ENCODE data around the gene PDZD2.

GRCh38 chr5:31935496-31936369, 296.8 kb downstream of the PDZD2 start:
- TF ChIP-seq CTCF (IDR thresholded peaks at IDR 0.05; ENCODE audit: low read depth, low read length) (no peak), EZH2phosphoT487 (IDR thresholded peaks at IDR 0.05; ENCODE audit: low read depth) (no peak)

Data from OCI-LY3 (cell line).